Measurements from ENCODE around the gene RETN. TPM values are rescaled to one million over a fixed set of nuclear protein-coding genes. Genes with fewer than 3 reads are reported as not detected.

RETN gene
- total RNA-seq, 2 donors from 2014 or later, result not detected

DNA sequence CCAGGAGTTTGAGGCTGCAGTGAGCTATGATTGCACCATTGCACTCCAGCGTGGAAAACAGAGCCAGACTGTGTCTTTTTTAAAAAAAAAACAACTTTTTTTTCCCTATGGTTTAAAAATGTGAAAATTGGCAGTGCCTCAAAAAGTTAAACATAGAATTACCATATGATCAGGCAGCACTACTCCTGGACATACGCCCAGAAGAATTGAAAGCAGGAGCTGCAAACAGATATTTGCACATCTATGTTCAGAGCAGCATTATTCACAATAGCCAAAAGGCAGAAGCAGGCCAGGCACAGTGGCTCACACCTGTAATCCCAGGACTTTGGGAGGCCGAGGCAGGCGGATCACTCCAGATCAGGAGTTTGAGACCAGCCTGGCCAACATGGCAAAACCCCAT is 3.8 kb upstream of the RETN start:
- ATAC-seq (ENCODE audit: insufficient number of reproducible peaks, low FRiP score, low read depth), result no peak
- H3K9me3 ChIP-seq, result no peaks in the 10 kb centered on the region
- H3K27ac ChIP-seq, result no peak overlapping the region
- no peaks in the 10 kb centered on the region for H3K36me3 ChIP-seq
- H3K4me3 ChIP-seq, result no peak overlapping the region
- no peak for DNase-seq (ENCODE audit: low spot score)
- H3K27me3 ChIP-seq (replicated peaks; ENCODE audit: insufficient read depth), result no peaks in the 10 kb centered on the region
- no peak for TF ChIP-seq CTCF (IDR thresholded peaks at IDR 0.05)
- H3K4me1 ChIP-seq (ENCODE audit: control insufficient read depth in 1 of 2, low read depth in 2 of 2), result no peaks in the 10 kb centered on the region

- Histone ChIP-seq H3K9me3 (no peaks in the 10 kb centered on the region), H3K27ac (no peak overlapping the region), H3K27me3 (replicated peaks; ENCODE audit: insufficient read depth) (no peaks in the 10 kb centered on the region), H3K4me3 (no peak overlapping the region), H3K4me1 (ENCODE audit: control insufficient read depth in 1 of 2, low read depth in 2 of 2) (no peaks in the 10 kb centered on the region), H3K36me3 (no peaks in the 10 kb centered on the region)
- TF ChIP-seq CTCF (IDR thresholded peaks at IDR 0.05), result no peak
- DNase-seq (ENCODE audit: low spot score), result no peak
- no peak for ATAC-seq (ENCODE audit: insufficient number of reproducible peaks, low FRiP score, low read depth)
Observed at GRCh38 chr19:7669641-7670040, 792 bp downstream of the RETN start.

DNA sequence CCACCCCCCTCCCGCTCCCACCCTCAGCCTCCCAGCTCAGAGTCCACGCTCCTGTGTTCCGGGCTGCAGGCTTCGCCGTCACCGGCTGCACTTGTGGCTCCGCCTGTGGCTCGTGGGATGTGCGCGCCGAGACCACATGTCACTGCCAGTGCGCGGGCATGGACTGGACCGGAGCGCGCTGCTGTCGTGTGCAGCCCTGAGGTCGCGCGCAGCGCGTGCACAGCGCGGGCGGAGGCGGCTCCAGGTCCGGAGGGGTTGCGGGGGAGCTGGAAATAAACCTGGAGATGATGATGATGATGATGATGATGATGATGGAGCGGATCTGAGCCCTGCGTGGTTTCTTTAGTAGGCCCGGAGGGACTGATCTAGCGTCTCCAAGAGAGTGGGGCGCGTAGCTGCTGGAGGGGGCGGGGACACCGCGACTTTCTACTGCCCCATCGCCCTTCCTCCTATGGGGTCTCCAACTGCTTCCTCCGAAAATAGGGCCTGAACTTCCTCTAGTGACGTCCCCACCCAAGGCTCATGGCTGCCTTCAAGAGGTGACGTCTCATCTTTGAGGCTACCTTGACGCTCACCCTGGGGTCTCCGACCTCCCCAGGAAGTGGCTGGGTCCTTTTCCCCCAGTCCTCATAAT is 1.4 kb downstream of the RETN start:
- no peak for ATAC-seq (ENCODE audit: insufficient number of reproducible peaks, low FRiP score, low read depth)
- Histone ChIP-seq H3K9me3 (no peaks in the 10 kb centered on the region), H3K27ac (no peak overlapping the region), H3K4me1 (ENCODE audit: control insufficient read depth in 1 of 2, low read depth in 2 of 2) (no peaks in the 10 kb centered on the region), H3K36me3 (no peaks in the 10 kb centered on the region), H3K4me3 (no peak overlapping the region), H3K27me3 (replicated peaks; ENCODE audit: insufficient read depth) (no peaks in the 10 kb centered on the region)
- TF ChIP-seq CTCF (IDR thresholded peaks at IDR 0.05), result no peak
- no peak for DNase-seq (ENCODE audit: low spot score)

DNA sequence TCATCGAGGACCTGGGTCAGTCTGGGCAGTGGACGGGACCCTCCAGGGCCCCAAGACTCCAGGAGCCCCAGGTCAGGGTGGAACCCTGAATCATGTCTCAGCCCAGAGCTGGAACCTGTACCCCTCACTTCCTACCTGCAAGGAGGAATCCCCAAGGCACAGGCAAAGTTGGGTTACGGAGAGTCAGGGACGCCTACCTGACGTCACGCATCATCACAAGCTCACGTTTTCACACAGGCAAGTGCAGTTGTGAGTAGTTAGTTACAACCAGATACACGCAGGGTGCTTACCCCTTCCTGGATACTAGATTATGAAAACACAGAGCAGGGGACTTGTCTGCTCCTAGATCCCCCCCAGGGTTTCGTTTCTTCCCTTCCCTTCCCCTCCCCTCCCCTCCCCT is 1.9 kb downstream of the RETN start:
- H3K27ac ChIP-seq, result no peak overlapping the region
- H3K4me1 ChIP-seq (ENCODE audit: control insufficient read depth in 1 of 2, low read depth in 2 of 2), result no peaks in the 10 kb centered on the region
- no peaks in the 10 kb centered on the region for H3K27me3 ChIP-seq (replicated peaks; ENCODE audit: insufficient read depth)
- TF ChIP-seq CTCF (IDR thresholded peaks at IDR 0.05), result no peak
- H3K36me3 ChIP-seq, result no peaks in the 10 kb centered on the region
- H3K4me3 ChIP-seq, result no peak overlapping the region
- no peak for DNase-seq (ENCODE audit: low spot score)
- H3K9me3 ChIP-seq, result no peaks in the 10 kb centered on the region
- ATAC-seq (ENCODE audit: insufficient number of reproducible peaks, low FRiP score, low read depth), result no peak

- no peak overlapping the region for H3K27ac ChIP-seq
- no peak for TF ChIP-seq CTCF (IDR thresholded peaks at IDR 0.05)
- H3K27me3 ChIP-seq (replicated peaks; ENCODE audit: insufficient read depth), result no peaks in the 10 kb centered on the region
- H3K4me1 ChIP-seq (ENCODE audit: control insufficient read depth in 1 of 2, low read depth in 2 of 2), result no peaks in the 10 kb centered on the region
- no peaks in the 10 kb centered on the region for H3K9me3 ChIP-seq
- DNase-seq (ENCODE audit: low spot score), result no peak
- H3K36me3 ChIP-seq, result no peaks in the 10 kb centered on the region
- no peak for ATAC-seq (ENCODE audit: insufficient number of reproducible peaks, low FRiP score, low read depth)
- no peak overlapping the region for H3K4me3 ChIP-seq
Observed at GRCh38 chr19:7672522-7672921, 3.7 kb downstream of the RETN start.
